GM18520 (cell line): Measurements from ENCODE around the gene ZNF365.
A peak's percentile ranks its signal among the peaks of the same experiment; 100 is the strongest.
"Not testable (repeated sequence)": the region's sequence is repeated elsewhere in the genome, so short reads cannot be mapped to it uniquely, and the experiment has no call there.

Experiments used
- ATAC-seq: cut with Tn5 transposase; IDR thresholded peaks from one replicate; pipeline ENCODE4 v1.9.1; 2021; ENCODE audit not compliant: unreplicated experiment

Gene ZNF365

DNA sequence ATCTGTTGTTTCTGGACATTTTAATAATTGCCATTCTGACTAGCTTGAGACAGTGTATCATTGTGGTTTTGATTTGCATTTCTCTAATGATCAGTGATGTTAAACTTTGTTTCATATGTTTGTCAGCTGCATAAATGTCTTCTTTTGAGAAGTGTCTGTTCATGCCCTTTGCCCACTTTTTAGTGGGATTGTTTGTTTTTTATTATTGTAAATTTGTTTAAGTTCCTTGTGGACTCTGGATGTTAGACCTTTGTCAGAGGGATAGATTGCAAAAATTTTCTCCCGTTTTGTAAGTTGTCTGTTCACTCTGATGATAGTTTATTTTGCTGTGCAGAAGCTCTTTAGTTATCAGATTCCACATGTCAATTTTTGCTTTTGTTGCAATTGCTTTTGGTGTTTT lies 36.8 kb downstream of the ZNF365 start:
- not testable (repeated sequence) for ATAC-seq

DNA sequence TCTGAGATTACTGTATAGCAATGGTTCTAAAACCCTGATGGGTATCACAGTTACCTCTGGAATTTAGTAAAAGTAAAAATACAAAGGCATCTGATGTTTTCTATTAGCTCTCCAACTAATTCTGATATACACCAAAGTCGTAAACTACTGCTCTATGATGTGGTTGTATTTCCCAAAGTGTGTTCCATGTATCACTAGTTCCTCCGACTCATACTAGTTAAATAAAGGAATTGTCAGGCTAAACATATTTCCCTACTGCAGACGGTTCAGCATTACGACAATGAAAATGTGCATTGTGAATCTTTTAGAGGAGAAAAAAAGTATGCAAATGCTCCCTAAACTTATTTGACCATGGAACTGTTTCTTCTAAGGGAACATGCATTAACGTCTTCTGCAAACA lies 38.9 kb downstream of the ZNF365 start:
- no peak for ATAC-seq

DNA sequence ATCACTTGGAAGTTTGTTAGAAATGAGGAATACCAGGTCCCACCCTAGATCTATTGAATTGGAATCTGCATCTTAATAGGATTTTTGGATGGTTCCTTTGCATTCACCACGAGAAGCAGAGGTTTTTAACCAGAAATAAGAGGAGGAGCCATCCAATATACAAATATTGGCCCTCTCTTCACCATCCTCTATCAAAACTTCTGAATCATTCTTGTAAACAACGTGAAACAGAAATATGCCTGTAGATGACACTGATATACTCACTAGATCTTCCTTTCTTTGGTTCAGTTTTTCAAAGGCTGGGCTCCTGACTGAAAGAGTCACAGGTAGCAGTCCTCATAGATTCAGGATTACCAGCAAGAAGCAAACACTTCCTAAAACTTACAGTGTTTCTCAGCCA lies 39.5 kb downstream of the ZNF365 start:
- no peak for ATAC-seq

DNA sequence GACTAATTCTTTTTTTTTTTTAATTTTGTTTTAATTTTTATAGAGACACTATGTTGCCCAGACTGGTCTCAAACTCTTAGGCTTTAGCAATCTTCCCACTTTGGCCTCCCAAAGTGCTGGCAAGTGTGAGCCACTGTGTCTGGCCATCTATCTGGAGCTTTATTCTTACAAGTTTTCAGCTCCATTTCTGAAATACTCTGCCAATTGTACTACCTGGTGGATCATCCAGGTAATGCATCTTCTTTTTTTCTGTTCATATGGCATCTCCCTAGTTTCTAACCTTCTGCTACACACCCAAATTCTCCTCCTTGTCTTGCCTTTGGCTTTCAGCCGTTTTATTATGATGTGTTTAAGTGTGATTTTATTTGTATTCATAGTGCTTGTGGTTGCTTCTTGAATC lies 40.2 kb downstream of the ZNF365 start:
- ATAC-seq: no peak

DNA sequence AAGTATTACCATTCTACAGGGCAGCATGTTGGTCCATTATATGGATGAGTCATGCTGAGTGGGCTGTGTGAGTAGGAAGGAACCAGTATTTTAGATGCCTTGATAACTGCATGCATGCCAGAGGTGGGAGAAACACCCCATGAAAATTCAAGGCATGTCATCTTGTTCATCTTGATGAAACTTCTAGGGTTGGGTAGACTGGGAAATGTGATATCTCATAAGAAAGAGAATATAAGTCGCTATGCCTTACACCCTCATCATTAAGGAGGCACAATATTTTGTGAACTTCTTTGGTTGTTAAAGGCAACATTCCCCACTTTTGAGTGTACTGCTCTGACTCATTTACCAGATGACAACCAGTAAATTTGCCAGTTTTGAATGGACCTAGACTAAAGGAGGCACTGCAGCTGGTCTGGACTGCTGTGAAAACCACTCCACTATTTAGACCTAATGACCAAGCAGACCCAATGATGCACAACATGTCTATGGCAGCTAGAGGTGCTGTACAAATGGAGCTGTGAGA lies 48.0 kb downstream of the ZNF365 start:
- ATAC-seq: no peak

DNA sequence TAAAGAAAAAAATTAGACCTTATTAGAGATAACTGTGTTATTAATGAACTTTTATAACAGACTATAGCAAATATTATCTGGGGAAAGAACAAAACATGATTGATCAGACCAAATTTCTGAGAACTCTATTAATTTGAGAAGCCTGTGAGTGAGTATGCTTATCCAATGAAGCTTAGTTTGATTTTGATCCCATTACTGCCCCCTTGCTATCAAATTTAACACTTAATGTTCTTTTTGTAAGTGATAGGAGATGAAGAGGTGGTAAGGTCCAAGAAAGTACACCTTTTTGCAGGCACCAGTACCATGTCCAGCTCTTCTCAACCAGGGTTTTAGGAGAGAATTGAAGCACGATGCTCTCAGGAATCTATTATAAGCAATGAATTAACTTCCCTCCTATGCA lies 49.9 kb downstream of the ZNF365 start:
- no peak for ATAC-seq

DNA sequence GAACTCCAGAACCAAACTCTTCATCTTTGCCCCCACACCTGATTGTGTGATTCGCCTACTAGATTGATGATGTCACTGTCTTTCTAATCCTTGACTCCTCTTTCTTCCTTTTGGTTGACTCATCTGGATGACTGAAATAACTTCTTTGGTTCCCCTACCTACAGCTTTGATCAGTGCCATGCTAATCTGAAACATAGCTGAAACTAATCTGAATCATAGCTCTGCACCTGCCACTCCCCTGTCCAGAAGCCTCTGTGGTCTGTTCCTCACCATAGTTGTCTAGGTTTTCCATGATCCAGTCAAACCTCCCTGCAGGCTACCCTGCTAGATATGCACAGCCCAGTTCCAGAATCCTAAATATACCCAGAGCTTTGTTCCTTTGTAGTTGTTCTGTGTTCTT lies 51.9 kb downstream of the ZNF365 start:
- no peak for ATAC-seq

DNA sequence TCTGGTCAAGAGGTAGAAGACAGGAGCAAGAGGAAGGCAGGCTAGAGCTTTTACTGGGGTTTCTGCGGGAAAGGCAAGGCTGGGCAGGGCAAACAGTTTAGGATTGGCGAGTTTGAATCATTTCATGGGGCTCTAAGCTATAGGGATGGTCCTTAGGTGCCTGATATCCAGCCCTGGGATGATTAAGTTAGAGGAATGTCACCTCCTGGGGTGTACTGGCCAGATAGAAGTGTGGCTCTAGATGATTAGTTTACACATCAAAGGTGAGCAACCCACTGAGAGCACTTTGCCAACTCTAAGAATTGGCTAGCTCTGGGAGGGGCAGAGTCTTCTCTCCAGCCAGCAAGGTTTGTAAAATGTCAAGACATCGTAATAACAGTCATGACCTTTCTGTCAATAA lies 52.4 kb downstream of the ZNF365 start:
- no peak for ATAC-seq

DNA sequence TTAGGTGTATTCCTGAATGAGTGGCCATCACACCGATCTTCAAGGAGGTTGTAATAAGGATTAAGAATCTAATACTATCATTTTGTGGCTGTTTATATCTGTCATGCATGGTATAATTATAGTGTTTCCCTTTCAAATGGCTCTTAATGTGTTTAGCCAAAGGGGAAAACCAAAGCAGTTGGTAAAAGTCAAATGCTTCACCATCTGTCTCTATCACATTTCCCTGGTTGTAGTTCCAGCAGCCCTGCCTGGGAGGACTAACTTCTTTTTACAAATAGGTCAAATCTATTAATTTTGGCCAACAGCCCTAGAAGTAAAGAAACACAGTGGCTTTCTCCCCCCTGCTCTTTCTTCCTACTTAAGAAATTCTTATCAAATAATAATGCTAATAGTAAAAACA lies 56.7 kb downstream of the ZNF365 start:
- no peak for ATAC-seq

DNA sequence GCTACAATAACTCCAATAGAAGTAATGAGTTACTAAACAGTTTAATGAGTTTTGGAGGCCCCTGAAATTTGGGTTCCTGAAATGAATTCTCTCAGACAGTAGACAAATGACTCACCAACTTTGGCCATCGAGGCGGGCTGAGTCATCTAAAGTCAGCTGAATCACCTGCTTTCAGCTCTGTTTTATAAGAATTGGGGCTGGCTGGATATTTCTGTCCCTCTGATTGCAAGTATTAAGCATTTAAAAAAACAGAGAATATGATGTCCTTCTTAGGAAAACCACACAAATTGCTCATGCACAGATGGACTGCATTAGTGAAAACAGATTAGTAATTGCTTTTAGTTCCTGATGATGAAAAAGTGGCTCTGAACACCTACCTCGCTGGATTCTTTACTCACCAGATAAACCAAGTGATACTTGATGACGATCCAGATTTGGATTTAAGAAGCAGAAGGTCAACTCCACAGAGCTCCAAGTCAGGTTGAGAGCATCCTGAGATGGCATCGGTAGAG lies 59.1 kb downstream of the ZNF365 start:
- peak; percentile 81 for ATAC-seq

DNA sequence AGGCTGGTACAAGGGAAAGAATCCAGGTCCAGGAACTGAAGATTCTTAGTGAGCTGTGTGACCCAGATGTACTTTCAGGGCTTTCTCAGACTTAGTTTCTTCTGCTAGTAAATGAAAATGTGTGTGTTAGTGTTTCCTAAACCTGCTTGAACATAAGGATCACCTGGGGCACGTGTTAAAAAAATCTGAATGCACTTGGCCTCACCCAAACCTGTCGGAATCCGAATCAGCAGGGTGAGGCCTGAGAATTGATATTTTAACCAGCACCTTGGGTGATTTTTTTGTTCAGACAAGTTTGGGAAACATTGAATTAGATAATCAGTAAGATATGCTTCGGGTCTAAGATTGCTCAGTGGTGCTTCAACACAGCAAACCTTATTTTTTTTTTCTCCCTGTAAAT lies 59.7 kb downstream of the ZNF365 start:
- ATAC-seq: no peak

DNA sequence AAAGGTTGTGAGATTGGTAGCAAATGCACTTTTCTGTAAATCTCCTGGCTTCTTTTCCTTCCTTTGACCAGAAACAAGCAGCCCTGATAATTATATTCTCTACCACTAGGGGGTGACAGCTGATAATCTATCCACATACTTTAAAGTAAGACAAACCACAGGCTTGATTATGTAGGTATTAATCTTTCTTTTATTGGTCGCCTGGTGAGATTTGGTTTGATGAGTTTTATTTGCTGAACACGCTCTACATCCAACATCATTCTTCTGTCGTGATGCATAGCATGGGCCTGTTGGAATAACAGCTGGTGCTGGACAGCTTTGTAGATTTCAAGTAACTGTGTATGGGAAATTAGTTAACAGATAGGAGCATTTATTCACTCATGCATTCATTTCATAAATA lies 63.5 kb downstream of the ZNF365 start:
- no peak for ATAC-seq

DNA sequence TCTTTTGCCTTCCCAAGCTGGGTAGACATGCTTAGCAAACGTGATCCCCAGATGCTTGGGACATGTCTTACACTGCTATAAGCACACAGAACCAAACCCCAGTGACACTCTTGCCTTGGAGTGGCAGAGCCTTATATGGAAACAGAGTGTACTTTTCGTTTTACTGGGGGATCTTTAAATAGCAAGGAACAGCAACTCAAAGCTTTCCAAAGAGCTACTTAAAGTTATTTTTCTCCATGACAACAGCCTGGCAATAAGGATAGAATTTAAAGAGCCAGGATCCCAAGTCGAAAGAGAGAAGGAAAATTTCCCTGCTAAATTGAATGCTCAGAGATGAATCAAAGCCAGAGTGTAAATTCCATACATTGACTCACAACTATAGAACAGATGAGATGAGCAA lies 67.8 kb downstream of the ZNF365 start:
- no peak for ATAC-seq

DNA sequence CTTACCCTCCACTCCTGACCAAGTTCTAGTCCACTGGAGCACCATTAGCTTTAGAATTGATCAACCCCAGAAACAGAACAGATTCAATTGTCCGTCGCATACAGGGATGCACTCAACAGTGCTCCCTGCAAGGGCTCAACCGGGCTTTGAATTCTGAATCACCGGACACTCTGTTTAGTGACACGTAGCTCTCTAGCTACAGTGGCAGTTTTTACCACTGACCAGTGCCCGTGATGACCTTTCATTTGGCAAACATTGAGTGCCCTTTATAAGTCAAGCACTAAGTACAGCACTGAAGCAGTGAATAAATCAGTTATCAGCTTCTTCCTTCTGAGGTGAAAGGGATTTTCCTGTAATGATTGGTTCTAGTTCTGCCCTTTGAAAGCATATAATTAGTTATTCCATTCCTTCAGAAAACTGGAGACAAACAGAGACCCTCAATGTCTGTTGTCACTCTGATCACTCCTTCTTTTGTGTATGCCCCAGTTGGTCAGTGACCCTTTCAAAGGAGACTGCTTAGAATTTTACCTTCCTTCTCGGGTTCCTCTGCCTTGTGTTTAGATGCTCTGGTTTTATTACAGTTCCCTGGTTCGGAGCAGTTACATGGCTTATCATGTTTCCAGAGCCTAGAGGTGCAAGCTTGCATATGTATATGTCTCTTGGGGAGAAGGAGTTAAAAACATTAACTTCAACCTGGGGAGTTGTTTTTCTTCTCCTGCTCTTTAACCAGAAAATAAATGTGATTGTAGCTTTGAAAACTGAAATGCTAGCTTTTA lies 68.9 kb downstream of the ZNF365 start:
- no peak for ATAC-seq

DNA sequence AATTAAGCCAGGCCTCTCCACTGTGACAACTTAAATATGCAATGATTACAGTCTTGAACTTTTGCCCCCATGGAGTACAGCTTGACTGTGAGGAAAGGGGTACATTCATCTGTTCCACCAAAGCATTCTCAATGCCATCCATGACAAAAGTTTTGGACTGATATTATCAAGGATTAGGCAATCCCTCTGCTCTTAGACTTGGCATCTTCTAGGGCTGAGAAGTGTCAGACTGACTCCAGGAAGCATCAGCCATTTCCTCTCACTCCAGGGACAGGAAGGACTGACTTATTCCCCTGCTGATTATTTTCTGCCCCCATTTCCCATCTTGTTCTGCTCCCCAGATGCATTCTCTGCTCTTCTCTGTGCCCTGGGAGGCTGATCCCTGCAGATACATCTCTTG lies 69.7 kb downstream of the ZNF365 start:
- no peak for ATAC-seq

DNA sequence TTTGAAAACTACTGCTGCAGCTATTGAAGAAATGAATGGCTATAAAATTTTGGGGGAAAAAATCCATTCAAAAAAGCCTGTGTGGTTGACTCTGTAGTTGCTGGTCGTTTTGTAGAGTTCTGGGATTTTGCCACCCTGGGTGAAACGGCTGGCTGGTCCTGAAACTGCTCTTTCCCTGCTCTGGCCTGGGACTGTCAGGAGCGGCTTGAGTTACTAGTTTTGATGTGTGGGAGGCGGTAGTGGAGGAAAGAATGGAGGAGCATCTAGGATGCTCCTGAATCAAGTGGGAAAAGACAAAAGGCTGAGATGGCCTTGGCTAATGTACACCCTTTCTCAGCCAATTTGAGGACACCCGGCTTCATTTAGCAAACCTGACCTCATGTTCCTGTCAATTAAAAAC lies 72.5 kb downstream of the ZNF365 start:
- ATAC-seq: no peak

DNA sequence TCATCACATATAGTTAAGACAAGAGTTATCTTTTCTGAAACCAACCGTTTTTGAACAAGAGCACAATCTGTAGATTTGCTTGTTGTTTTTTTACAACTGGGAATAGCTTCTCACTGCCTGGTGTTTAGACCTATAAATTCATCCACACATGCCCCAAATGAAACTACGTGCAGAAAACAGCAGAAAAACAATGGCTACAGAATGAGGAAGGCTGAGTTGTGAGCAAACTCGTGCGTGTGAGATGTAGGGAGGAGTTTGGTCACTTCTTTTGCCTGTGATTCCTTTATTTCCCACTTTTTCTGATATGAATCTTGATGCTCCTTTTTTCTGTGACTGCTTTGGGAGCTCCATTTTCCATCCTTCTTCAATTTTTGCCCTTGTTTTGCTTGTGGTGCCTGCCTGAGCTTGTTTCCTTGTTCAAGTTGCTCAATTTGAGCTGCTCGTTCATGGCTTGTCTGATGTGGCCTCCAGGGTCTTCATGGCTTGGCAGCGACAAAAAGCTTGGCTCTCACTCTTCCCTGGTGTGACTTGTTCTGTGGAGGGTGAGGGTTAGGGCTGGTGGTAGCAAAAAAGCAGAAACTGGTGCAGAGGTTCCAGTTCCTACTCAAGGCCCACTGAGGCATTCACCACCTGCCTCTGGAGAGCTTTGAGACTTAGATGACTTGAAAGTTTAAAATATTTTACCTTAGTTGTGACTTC lies 76.9 kb downstream of the ZNF365 start:
- ATAC-seq: no peak

DNA sequence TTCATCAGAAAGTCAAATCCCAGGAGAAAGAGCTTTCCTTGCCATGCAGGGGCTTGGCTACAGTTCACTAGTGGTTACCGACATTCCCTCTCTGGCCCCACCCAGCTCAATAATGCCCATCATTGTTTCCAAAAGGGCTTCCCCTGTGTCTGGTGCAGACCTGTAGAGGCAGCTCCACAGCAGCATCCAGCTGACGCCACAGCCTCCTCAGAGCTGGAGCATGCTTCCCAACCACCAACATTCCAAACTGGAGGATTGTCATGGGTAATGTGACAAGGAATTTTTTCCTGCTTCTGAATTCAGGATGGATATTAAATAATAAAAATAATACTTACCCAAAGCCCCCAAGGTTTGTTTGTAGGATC lies 77.4 kb downstream of the ZNF365 start:
- no peak for ATAC-seq
